Skeletal muscle cell (primary cell): ENCODE measurements around the gene TINCR.
A peak's percentile ranks its signal among the peaks of the same experiment; 100 is the strongest.
"Not testable (repeated sequence)": the region's sequence is repeated elsewhere in the genome, so short reads cannot be mapped to it uniquely, and the experiment has no call there.

Source experiments
- DNase-seq: peaks from one replicate; pipeline ENCODE4 v3.0.0-alpha.2; 2010; ENCODE audit warnings: low read depth
- H3K4me3 ChIP-seq: 2 replicates; pipeline ENCODE4 v1.5.1; 2011; ENCODE audit warnings: low read depth, mild to moderate bottlenecking, control low read depth, low read length, moderate library complexity

The TINCR gene

DNA sequence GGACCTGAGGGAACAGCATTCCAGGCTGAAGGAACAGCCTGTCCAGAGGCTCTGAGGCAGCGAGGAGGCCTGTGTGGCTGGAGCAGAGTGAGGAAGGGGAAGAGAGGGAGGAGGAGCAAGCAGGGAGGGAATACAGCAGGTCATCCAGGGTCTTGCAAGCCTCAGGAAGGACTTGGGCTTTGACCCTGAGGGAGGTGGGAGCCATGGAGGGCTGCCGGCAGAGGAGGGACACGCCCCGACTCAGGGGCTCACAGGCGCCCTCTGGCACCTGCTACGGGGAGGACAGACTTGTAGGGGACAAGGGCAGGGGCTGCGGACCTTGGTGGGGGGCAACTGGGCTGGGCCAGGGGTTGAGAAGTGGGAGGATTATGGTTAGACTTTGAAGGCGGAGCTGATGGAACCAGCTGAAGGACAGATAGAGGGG, 4.7 kb downstream of the TINCR start:
- no peak for DNase-seq

DNA sequence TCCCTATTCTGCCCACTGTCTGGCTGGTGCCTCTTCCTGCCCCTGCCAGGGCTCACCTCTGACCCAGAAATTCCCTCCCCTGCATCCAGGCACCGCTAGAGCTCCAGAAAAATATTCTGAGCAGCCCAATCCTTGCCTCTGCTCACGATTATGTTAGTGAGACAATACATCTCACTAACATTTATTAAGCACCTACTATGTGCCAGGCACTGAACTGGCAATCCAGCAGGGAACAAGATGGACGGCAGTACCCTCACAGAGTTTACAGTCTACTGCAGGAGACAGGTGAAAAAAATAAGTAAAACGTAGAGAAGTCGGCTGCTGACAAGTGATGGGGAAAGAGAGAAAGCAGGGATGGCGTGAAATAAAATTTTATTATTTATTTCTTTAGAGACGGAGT, 5.5 kb downstream of the TINCR start:
- H3K4me3 ChIP-seq, result no peak overlapping the region
- DNase-seq, result no peak

More for the DNA sequence above, 4.7 kb downstream of the TINCR start:
- no peak overlapping the region for H3K4me3 ChIP-seq

DNA sequence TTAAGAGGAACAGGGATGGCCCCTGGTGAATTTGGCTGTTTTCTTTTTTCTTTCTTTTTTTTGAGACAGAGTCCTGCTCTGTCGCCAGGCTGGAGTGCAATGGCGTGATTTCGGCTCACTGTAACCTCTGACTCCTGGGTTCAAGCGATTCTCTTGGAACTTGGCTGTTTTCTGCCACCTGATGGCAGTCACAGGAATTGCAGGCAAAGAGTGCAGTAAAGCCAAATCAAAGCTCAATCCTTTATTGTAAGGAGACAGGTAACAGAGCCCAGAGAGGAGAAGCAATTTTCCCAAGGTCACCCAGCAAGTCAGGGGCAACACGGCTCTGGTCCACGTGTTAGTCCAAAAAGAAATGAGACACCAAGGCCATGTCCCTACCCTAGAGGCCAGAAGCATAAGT, 6.2 kb downstream of the TINCR start:
- no peak overlapping the region for H3K4me3 ChIP-seq
- DNase-seq, result no peak

DNA sequence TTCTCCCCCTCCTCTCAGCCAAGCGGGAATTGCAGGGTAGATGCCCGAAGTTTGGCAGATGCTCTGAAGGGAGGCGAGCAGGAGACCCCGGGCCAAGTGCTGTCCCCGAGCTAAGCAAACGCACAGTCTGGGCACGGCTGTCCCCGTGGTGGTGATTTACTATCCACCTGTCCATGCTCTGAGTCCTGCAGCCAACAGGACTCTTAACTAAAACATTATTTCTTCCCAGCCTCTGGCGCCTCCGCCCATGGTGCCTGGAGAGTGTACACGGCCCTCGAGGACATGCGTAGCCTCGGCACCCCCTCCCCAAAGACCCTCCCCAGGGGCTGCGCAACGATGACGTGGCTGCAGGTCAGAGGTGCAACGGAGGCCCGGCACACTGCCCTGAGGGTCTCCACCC, 7.6 kb downstream of the TINCR start:
- H3K4me3 ChIP-seq, result no peak overlapping the region
- DNase-seq, result no peak

DNA sequence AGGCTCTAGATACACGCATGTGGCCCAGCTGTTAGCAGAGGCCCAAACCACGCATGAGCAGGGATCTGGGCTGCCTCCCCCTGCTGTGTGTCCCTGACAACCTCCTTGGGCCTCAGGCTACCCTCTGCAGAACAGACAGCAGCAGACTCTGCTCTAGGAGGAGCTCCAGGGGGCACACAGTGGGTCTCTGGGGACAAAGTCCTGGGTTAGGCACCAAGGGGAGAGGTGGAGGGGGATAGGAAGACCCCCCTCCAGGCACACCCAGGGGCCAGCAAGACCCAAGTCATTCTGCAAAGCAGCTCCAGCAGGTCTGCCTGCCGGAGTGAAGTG, 8.0 kb downstream of the TINCR start:
- no peak for DNase-seq
- H3K4me3 ChIP-seq, result no peak overlapping the region

DNA sequence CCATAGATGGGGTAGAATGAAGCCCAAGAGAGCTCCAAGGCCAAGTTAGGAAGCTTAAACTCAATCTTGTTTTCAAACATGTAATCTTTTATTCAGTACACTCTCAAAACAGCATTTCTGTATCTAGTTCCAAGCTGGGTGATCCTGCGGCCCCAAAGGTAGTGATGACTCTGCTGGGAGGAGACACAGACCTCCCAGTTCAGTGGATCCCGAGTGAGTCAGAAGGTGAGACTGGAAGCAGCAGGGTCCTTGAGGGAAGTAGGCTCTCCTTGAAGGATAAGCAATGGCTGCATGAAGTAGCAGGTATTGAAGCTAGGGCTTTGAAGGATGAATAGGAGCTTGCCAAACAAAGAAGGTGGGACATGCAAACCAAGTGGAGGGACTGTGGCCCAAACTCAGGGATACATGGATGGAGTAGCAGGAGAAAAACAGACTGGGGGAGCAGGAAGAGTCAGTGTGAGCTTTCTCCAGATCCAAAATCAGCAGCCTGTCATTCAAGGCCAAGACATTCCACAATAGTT, 9.6 kb downstream of the TINCR start:
- no peak for DNase-seq
- no peak overlapping the region for H3K4me3 ChIP-seq

DNA sequence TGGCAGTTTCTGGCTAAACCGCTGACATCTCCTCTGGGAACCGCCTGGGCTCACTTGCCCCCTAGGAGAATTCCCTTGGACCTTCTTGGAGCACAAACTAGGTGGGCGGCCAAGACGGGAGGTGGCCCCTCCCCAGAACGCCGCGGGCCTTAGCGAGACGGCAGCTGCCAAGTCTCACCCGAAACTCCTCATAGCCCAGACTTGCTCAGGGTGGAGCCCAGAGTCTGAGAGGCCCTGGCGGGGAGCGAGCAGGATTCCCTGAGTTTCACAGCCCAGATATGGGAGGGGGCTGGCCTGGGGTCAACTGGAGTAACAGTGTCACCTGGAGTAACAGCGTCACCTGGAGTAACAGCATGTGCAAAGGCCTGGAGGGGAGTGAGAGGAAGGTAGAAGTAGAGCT, 10.1 kb downstream of the TINCR start:
- H3K4me3 ChIP-seq, result no peak overlapping the region
- no peak for DNase-seq

DNA sequence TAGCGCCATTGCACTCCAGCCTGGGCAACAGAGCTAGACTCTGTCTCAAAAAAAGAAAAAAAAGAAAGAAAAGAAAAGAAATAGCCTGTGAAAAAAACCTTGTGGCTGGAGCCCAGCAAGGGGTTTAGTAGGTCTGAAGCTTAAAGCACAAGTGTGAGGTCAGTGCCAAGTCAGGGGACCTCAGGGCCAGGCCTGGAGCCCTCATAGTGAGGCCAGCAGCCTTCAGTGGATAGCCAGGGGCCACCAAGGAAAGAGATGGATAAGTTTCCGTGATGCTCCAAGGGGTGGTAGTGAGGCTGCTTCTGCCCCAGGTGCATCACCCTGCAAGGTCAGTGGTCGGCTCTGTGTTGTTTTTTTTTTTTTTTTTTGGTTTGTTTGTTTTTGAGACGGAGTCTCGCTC, 12.9 kb downstream of the TINCR start:
- no peak for DNase-seq
- H3K4me3 ChIP-seq, result no peak overlapping the region

DNA sequence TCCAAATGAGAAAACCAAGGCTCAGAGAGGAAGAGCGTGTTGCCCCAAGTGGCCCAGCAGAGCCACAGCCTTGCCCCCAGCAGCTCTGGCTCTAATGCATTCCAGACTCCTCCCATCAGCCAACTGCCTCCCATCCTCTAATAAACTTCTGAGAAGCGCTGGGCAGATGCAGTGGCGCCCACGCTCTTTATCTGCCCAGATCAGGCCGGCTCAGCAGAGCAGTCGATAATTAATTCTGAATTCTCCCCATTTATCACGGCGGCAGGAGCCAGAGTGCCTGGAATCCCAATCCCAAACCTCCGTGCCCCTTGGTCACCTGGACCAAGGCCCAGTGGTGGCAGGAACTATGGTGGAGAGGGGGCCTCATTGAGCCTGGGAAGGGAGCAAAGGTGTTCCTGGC, 13.9 kb downstream of the TINCR start:
- no peak overlapping the region for H3K4me3 ChIP-seq
- DNase-seq, result no peak

DNA sequence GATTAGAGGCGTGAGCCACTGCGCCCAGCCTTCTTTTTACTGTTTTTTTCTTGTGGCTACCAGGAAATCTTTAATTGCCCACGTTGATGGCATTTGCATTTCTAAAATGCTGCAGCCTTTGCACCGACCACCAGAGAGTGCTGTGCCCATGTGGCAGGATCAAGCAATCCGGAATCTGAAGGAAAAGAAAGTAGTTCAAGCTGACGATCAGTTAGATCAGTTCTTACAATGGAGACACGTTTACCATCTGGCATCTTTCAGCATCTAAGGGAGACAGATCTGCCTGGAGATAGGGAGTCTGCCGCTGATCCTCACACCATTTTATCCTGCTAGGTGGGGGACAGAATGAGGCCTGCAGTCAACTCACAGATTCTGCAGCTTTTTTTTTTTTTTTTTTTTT, 19.9 kb downstream of the TINCR start:
- no peak overlapping the region for H3K4me3 ChIP-seq
- DNase-seq, result no peak

DNA sequence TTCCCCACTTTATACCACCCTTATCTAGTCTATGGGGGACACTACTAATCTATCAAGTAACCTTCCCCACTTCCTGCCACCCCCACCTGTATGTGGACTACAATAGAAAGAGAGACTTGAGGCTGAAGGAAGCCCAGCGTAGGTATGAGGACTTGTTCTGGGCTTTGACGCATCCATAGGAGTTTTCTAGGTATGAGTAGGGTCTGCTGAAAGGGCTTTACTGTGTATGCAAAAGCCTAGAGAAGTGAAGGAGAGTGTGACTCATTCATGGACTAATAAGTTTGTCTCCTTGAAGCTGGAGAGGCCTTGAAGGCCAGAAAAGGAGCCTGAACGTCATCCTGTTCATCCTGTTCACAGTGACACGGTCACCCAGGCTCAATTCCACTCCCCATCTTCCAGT, 21.8 kb downstream of the TINCR start:
- no peak overlapping the region for H3K4me3 ChIP-seq
- no peak for DNase-seq

DNA sequence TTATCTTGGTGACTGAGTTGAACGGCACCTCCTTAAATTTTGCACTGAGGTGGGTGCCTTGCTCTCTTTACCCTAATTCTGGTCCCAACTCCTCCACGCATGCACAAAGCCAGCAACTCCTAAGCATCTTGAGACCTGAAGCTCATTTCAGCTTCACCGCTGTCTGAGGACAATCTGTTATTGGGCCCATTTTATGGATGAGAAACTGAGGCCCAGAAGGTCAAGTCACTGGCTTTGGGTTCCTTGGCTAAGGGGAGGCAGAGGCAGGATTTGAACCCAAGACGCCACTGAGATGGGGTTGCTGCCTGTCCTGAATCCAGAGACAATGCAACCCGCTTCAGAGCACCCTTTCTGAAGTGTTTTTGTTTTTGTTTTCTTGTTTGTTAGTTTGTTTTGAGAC, 22.7 kb downstream of the TINCR start:
- DNase-seq, result no peak
- no peak overlapping the region for H3K4me3 ChIP-seq

DNA sequence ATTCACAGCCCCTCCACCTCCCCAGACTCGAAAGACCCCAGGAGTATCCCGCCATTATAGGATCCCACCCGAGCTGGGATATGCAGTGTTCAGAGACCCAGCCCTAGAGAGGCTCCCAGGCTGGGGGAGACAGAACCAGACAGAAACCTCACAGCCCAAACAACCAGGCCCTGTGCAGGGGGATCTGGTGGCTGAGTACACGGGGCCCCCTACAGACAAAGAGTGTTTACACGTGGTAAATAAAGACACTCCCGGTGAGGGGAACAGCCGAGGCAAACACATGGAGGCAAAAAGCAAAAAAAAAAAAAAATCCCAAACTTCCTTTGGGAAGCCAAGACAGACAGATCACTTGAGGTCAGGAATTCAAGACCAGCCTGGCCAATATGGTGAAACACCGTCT, 25.1 kb downstream of the TINCR start:
- no peak overlapping the region for H3K4me3 ChIP-seq
- no peak for DNase-seq

DNA sequence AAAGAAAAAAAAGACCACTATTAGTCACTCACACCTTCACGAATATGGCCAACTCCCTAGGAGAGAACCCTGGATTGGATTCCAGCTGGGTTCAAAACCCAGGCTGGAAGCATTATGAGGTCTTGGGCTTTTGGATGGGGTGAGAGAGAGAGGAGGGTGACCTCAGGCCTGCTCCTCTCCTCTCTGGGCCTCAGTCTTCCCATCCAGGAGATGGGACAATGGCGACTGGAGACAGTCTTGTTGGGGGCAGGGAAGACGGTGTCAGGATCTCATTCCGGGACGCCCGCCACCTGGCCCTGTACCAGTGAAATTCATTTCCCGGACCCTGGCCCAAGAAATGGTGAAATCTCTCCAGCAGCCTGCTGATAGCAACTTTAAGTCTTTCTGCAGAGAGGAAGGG, 26.3 kb downstream of the TINCR start:
- H3K4me3 ChIP-seq, result no peak overlapping the region
- DNase-seq, result no peak

DNA sequence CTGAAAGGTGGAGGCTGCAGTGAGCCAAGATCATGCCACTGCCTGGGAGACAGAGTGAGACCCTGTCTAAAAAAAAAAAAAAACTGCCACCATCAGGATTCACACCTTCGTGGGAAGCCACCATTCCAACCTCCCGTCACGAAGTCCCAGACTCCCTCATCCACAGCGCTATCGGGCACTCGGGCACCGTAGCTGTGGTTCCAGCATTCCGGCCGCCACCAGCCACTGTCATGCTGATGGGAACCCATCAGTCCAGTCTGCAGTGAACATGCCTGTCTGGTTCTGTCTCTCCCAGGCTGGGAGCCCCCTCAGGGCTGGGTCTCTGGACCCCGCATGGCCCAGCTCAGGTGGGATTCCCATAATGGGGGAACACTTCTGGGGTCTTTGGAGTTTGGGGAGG, 27.5 kb downstream of the TINCR start:
- no peak for DNase-seq
- H3K4me3 ChIP-seq, result no peak overlapping the region

DNA sequence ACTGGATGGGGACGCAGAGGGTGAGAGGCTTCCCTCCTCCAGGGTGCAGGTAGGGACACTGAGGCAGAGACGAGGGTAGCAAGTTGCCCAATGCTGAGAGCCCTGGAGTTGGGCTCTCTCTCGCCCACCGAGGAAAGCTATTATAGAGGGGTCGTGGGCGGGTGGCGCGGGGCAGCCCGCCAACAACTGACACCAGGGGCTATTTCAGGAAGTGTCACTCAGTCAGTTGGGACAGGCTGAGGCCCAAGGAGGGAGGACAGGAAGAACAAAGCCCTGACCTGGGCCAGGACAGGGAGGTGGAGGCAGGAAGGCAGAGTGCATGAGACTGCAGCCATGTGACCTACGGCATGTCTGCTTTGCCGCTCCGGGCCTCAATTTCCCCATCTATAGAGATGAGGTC, 29.9 kb downstream of the TINCR start:
- no peak overlapping the region for H3K4me3 ChIP-seq
- no peak for DNase-seq

DNA sequence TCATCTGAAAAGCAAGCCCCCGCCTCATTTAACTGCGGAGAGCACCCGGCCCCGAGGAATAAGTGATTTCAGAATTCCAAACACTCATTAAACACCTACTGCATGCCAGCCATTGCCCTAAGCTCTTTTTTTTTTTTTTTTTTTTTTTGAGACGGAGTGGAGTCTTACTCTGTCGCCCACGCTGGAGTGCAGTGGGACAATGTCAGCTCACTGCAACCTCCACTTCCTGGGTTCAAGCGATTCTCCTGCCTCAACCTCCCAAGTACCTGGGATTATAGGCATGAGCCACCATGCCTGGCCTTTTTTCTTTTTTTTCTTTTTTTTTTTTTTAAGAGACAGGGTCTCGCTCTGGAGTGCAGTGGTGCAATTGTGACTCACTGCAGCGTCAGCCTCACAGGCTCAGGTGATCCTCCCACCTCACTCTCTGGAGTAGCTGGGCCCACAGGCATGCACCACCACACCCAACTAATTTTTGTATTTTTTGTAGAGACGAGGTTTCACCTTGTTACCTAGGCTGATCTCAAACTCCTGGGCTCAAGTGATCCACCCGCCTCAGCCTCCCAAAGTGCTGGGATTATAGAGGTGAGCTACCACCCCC, 30.7 kb downstream of the TINCR start:
- H3K4me3 ChIP-seq, DNase-seq: not testable (repeated sequence)

DNA sequence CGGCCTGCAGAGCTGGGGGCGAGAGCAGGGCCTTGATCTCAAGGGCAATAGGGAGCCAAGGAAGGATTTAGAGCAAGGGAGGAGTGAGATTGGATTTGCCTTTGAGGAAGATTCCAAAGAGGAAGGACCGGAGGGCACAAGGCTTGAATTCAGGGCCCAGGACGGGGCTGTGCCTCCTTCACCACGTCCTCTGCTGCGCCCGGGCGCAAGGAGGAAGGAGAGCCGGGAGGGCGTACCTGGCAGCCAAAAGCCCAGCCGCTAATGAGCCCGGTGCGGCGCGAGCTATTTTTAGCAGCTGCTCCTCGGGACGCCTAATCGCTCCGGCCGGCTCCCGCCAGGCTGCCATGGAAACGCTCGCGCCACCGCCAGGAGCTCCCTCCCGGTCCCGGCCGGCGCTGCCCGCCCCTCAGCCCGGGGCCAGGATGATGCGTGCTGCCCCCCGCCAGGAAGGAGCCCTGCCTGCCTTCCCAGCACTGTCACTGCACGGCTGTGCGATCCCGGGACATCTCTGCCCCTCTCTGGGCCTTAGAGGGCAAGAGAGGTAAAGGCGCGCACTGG, 31.3 kb downstream of the TINCR start:
- peak overlapping the region; percentile 6 for H3K4me3 ChIP-seq
- DNase-seq, result no peak

DNA sequence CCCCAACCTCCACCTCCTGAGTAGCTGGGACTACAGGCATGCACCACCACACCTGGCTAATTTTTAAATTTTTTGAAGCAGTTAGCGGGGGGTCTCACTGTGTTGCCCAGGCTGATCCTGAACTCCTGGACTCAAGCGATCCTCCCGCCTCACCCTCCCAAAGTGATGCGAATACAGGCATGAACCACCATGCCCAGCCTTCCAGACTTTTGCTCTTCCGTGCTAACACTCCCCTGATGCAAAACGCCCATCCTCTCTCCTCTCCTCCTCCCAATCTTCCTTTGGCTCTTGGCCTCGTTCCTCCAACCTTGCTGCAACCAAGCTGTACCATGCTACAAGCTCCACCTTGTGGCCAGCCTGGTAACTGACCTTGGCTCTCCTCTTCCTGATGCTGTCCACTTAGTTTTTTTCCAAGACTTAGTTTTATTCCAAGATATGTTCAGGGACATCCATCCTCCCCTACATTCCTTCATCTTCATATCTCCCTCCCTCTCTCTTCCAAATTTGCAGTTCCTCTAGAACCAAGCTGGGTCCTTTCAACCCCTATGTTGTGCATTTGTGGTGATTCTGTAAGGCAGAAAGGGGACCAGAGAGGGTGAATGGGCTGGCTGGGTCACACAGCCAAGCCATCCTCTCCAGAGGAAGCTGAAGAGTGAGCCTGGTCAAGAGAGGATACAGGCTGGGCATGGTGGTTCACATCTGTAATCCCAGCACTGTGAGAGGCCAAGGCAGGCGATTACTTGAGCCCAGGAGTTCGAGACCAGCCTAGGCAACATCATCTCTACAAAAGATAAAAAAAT, 32.8 kb downstream of the TINCR start:
- no peak for DNase-seq

DNA sequence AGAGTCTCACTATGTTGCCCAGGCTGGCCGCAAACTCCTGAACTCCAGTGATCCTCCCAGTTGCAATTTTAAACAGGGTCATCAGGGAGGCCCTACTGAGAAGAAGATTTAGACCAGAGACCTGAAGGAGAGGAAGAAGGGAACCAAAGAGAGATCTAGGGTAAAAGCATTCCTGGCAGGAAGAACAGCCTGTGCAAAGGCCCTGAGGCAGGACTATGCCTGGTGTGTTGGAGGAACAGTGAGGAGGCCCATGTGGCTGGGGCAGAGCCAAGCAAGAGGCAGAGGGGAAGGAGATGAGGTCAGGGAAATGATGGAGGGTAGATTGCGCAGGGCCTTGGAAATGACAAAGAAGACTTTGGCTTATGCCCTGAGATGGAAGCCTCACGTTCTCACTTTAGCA, 34.5 kb downstream of the TINCR start:
- no peak for DNase-seq
- no peak overlapping the region for H3K4me3 ChIP-seq

More for the DNA sequence above, 32.8 kb downstream of the TINCR start:
- no peak overlapping the region for H3K4me3 ChIP-seq

DNA sequence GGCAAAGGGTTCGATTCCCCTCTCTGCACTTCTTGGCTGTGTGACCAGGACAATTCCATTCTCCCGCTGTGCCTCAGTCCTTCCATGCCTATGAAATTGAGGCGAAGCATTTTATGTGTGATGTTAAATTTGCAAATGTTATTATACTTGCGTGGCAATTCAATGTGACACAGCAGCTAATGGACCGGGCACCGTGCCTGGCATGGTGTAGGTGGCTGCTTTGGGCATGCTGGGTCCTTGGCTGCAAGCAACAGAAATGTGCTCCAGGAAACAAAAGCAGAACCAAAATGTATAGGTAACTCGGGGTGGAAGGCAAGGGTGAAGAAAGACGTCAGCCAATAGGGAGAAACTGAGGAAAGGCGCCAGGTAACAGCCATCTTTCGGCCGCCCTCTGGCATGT, 37.1 kb downstream of the TINCR start:
- H3K4me3 ChIP-seq, result no peak overlapping the region
- no peak for DNase-seq
